ENCODE measurements around the gene MLIP. TPM values are rescaled to one million over a fixed set of nuclear protein-coding genes. Genes with fewer than 3 reads are reported as not detected.

The MLIP gene
- total RNA-seq, 1 experiment from 2014 or later, result not detected

DNA sequence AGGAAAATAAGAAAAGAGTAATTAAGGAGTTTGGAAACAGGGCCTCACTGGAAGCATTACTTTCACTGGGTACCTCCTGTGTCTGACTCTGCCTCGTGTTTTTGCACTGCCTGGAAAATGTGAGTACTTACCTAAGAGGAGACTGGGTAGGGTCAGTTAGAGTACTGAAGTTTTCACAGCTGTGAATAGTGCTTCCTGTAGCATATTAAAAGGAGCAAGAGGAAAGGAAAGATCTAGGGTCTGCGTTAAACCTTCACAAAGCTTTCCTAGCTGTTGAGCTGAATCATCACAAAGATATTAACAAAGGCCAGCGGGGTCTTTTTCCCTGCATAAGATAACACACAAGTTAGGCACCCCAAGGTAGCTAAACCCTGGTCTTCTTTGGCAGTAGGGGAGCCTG, 82.3 kb downstream of the MLIP start:
- ChIA-PET POLR2A (no interaction called here), CTCF (no interaction called here)
- Histone ChIP-seq H3K27ac (ENCODE audit: low read length) (no peak overlapping the region), H3K4me1 (ENCODE audit: control insufficient read depth, insufficient read depth, low read length) (no peaks in the 10 kb centered on the region), H3K27me3 (ENCODE audit: control insufficient read depth, insufficient read depth, low read length) (no peaks in the 10 kb centered on the region), H3K4me3 (ENCODE audit: low read depth in 2 of 2, low read length in 2 of 2) (no peak overlapping the region), H3K36me3 (ENCODE audit: control insufficient read depth, insufficient read depth, low read length) (no peaks in the 10 kb centered on the region), H3K9me3 (ENCODE audit: control insufficient read depth, insufficient read depth, low read depth, low read length) (no peaks in the 10 kb centered on the region)
- DNase-seq (ENCODE audit: low read depth, low spot score) (no peak), ATAC-seq (no peak)
- in situ Hi-C loops (cut with HindIII; ENCODE audit: low pct_unique_long_range_greater_than_20kb, low sequenced_read_pairs) (no loop called here), intact Hi-C loops (cut with micrococcal nuclease; ENCODE audit: unreplicated experiment) (no loop called here)
- TF ChIP-seq, protein P1, sequence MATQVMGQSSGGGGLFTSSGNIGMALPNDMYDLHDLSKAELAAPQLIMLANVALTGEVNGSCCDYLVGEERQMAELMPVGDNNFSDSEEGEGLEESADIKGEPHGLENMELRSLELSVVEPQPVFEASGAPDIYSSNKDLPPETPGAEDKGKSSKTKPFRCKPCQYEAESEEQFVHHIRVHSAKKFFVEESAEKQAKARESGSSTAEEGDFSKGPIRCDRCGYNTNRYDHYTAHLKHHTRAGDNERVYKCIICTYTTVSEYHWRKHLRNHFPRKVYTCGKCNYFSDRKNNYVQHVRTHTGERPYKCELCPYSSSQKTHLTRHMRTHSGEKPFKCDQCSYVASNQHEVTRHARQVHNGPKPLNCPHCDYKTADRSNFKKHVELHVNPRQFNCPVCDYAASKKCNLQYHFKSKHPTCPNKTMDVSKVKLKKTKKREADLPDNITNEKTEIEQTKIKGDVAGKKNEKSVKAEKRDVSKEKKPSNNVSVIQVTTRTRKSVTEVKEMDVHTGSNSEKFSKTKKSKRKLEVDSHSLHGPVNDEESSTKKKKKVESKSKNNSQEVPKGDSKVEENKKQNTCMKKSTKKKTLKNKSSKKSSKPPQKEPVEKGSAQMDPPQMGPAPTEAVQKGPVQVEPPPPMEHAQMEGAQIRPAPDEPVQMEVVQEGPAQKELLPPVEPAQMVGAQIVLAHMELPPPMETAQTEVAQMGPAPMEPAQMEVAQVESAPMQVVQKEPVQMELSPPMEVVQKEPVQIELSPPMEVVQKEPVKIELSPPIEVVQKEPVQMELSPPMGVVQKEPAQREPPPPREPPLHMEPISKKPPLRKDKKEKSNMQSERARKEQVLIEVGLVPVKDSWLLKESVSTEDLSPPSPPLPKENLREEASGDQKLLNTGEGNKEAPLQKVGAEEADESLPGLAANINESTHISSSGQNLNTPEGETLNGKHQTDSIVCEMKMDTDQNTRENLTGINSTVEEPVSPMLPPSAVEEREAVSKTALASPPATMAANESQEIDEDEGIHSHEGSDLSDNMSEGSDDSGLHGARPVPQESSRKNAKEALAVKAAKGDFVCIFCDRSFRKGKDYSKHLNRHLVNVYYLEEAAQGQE (IDR thresholded peaks at IDR 0.05; ENCODE audit: insufficient read depth in 1 of 2, low read depth in 2 of 2, low read length in 1 of 2), result no peak
- no peak for TF ChIP-seq POLR2AphosphoS5 (IDR thresholded peaks at IDR 0.05; ENCODE audit: low read depth, low read length)
- TF ChIP-seq SIN3A (IDR thresholded peaks at IDR 0.05; ENCODE audit: borderline replicate concordance, insufficient read depth, low read depth, low read length), result no peak
- TF ChIP-seq, protein P2, sequence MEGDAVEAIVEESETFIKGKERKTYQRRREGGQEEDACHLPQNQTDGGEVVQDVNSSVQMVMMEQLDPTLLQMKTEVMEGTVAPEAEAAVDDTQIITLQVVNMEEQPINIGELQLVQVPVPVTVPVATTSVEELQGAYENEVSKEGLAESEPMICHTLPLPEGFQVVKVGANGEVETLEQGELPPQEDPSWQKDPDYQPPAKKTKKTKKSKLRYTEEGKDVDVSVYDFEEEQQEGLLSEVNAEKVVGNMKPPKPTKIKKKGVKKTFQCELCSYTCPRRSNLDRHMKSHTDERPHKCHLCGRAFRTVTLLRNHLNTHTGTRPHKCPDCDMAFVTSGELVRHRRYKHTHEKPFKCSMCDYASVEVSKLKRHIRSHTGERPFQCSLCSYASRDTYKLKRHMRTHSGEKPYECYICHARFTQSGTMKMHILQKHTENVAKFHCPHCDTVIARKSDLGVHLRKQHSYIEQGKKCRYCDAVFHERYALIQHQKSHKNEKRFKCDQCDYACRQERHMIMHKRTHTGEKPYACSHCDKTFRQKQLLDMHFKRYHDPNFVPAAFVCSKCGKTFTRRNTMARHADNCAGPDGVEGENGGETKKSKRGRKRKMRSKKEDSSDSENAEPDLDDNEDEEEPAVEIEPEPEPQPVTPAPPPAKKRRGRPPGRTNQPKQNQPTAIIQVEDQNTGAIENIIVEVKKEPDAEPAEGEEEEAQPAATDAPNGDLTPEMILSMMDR (IDR thresholded peaks at IDR 0.05), result no peak
- no peak for TF ChIP-seq TCF7L2 (IDR thresholded peaks at IDR 0.05; ENCODE audit: low read depth, low read length)
- BruUV-seq (replicated peaks), result no TSS peak

DNA sequence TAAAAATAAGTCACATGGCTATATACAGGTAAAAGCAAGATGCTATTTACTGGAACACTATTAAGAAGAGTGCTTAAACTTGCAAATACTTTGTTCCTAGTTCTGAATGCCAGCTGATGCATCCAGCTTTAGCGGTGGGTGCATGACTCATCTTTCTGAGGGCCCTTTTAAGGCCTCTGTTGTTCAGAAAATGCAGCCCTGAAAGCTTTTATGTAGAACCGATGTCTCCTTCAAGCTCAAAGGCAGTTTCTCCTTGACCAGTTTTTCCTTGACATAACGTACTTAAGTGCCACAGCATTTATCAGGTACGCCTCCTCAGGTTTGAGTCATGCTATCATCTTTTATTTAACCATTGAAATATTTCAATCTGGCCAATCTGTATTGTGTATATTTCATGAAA, 82.8 kb downstream of the MLIP start:
- no peak overlapping the region for H3K4me3 ChIP-seq (ENCODE audit: low read depth in 2 of 2, low read length in 2 of 2)
- intact Hi-C loops (cut with micrococcal nuclease; ENCODE audit: unreplicated experiment), result no loop called here
- no peak for TF ChIP-seq SIN3A (IDR thresholded peaks at IDR 0.05; ENCODE audit: borderline replicate concordance, insufficient read depth, low read depth, low read length)
- TF ChIP-seq POLR2AphosphoS5 (IDR thresholded peaks at IDR 0.05; ENCODE audit: low read depth, low read length), result no peak
- TF ChIP-seq, protein P1 (IDR thresholded peaks at IDR 0.05; ENCODE audit: insufficient read depth in 1 of 2, low read depth in 2 of 2, low read length in 1 of 2), result no peak
- TF ChIP-seq TCF7L2 (IDR thresholded peaks at IDR 0.05; ENCODE audit: low read depth, low read length), result no peak
- TF ChIP-seq, protein P2 (IDR thresholded peaks at IDR 0.05), result no peak
- no peak for DNase-seq (ENCODE audit: low read depth, low spot score)
- CTCF ChIA-PET, result no interaction called here
- no TSS peak for BruUV-seq (replicated peaks)
- H3K27me3 ChIP-seq (ENCODE audit: control insufficient read depth, insufficient read depth, low read length), result no peaks in the 10 kb centered on the region
- no peaks in the 10 kb centered on the region for H3K9me3 ChIP-seq (ENCODE audit: control insufficient read depth, insufficient read depth, low read depth, low read length)
- in situ Hi-C loops (cut with HindIII; ENCODE audit: low pct_unique_long_range_greater_than_20kb, low sequenced_read_pairs), result no loop called here
- H3K27ac ChIP-seq (ENCODE audit: low read length), result no peak overlapping the region
- no peaks in the 10 kb centered on the region for H3K4me1 ChIP-seq (ENCODE audit: control insufficient read depth, insufficient read depth, low read length)
- ATAC-seq, result no peak
- H3K36me3 ChIP-seq (ENCODE audit: control insufficient read depth, insufficient read depth, low read length), result no peaks in the 10 kb centered on the region
- POLR2A ChIA-PET, result no interaction called here
